HEK293 (cell line): Measurements from ENCODE around the gene IMMP1L.

Experiments
- HOXC10 ChIP-seq: sonication (generic); formaldehyde crosslinking; IDR thresholded peaks from 2 replicates; pipeline ENCODE4 v1.8.1; 2023; ENCODE audit warnings: mild to moderate bottlenecking, missing genetic modification reagents
- KLF8 ChIP-seq: fragments of 450-650 bp; formaldehyde crosslinking; IDR thresholded peaks from 2 replicates; pipeline ENCODE4 v1.5.1; 2016; ENCODE audit warnings: missing biosample characterization, missing genetic modification characterization
- SALL2 ChIP-seq: fragments of 450-650 bp; formaldehyde crosslinking; IDR thresholded peaks from 2 replicates; pipeline ENCODE4 v1.5.0; 2017; ENCODE audit warnings: missing biosample characterization, mild to moderate bottlenecking, missing genetic modification characterization, borderline replicate concordance
- TCF7L2 ChIP-seq: IDR thresholded peaks from 2 replicates; pipeline ENCODE4 v1.6.1; 2011; ENCODE audit warnings: low read depth, mild to moderate bottlenecking, inconsistent platforms, low read length, moderate library complexity, borderline replicate concordance
- ZNF510 ChIP-seq: fragments of 450-650 bp; formaldehyde crosslinking; IDR thresholded peaks from 2 replicates; pipeline ENCODE4 v1.5.1; 2018; ENCODE audit warnings: mild to moderate bottlenecking, missing genetic modification characterization, missing biosample characterization; ENCODE audit not compliant: insufficient replicate concordance
- ZNF660 ChIP-seq: fragments of 450-650 bp; IDR thresholded peaks from 2 replicates; pipeline ENCODE4 v1.5.1; 2018; ENCODE audit warnings: missing biosample characterization, mild to moderate bottlenecking, missing genetic modification characterization
- ZNF830 ChIP-seq: fragments of 450-650 bp; IDR thresholded peaks from 2 replicates; pipeline ENCODE4 v1.5.0; 2018; ENCODE audit warnings: missing biosample characterization, missing genetic modification characterization, low read depth, mild to moderate bottlenecking, moderate library complexity
- TF ChIP-seq, protein P1 (sequence below): fragments of 450-650 bp; formaldehyde crosslinking; IDR thresholded peaks from 2 replicates; pipeline ENCODE4 v1.5.1; 2016; ENCODE audit warnings: missing biosample characterization, missing genetic modification characterization
- TF ChIP-seq, protein P2 (sequence below): fragments of 450-650 bp; formaldehyde crosslinking; IDR thresholded peaks from 2 replicates; pipeline ENCODE4 v1.5.1; 2016; ENCODE audit warnings: missing biosample characterization, missing genetic modification characterization
- TF ChIP-seq, protein P3 (sequence below): fragments of 450-650 bp; formaldehyde crosslinking; IDR thresholded peaks from 2 replicates; pipeline ENCODE4 v1.5.1; 2016; ENCODE audit warnings: missing biosample characterization, missing genetic modification characterization
- TF ChIP-seq, protein P4 (sequence below): fragments of 450-650 bp; IDR thresholded peaks from 2 replicates; pipeline ENCODE4 v1.5.1; 2018; ENCODE audit warnings: missing biosample characterization, missing genetic modification characterization
- TF ChIP-seq, protein P5 (sequence below): fragments of 450-650 bp; formaldehyde crosslinking; IDR thresholded peaks from 2 replicates; pipeline ENCODE4 v1.5.1; 2016; ENCODE audit warnings: missing biosample characterization, missing genetic modification characterization
- TF ChIP-seq, protein P6 (sequence below): fragments of 450-650 bp; formaldehyde crosslinking; IDR thresholded peaks from 2 replicates; pipeline ENCODE4 v1.5.1; 2016; ENCODE audit warnings: missing biosample characterization, missing genetic modification characterization, low read depth
- TF ChIP-seq, protein P7 (sequence below): fragments of 450-650 bp; formaldehyde crosslinking; IDR thresholded peaks from 2 replicates; pipeline ENCODE4 v1.5.1; 2016; ENCODE audit warnings: missing biosample characterization, missing genetic modification characterization

DNA sequence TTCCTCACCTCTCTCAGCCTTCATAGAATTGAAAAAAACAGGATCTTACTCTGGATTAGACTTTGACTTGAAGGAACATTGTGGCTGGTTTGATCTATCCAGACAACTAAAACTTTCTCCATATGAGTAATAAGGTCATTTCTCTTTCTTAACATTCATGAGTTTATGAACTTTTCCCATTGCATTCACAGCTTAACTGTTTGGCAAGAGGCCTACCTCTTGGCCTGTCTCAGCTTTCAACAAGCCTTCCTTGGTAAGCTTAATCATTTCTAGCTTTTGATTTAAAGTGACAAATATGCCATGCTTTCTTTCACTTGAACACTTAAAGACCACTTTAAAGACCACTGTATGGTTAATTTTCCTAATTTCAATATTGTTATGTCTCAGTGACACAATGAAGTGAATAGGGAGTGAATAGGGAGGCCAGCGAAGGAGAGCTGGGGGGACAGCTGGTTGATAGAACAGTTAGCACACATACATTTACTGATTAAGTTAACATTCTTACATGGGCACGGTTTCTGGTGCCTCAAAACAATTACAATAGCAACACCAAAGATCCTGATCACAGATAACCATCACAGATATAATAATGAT lies 17.0 kb downstream of the IMMP1L start:
- TF ChIP-seq, protein P1, sequence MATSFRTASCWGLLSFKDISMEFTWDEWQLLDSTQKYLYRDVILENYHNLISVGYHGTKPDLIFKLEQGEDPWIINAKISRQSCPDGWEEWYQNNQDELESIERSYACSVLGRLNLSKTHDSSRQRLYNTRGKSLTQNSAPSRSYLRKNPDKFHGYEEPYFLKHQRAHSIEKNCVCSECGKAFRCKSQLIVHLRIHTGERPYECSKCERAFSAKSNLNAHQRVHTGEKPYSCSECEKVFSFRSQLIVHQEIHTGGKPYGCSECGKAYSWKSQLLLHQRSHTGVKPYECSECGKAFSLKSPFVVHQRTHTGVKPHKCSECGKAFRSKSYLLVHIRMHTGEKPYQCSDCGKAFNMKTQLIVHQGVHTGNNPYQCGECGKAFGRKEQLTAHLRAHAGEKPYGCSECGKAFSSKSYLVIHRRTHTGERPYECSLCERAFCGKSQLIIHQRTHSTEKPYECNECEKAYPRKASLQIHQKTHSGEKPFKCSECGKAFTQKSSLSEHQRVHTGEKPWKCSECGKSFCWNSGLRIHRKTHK (tag by site-specific recombination), result no peak
- TF ChIP-seq, protein P2, sequence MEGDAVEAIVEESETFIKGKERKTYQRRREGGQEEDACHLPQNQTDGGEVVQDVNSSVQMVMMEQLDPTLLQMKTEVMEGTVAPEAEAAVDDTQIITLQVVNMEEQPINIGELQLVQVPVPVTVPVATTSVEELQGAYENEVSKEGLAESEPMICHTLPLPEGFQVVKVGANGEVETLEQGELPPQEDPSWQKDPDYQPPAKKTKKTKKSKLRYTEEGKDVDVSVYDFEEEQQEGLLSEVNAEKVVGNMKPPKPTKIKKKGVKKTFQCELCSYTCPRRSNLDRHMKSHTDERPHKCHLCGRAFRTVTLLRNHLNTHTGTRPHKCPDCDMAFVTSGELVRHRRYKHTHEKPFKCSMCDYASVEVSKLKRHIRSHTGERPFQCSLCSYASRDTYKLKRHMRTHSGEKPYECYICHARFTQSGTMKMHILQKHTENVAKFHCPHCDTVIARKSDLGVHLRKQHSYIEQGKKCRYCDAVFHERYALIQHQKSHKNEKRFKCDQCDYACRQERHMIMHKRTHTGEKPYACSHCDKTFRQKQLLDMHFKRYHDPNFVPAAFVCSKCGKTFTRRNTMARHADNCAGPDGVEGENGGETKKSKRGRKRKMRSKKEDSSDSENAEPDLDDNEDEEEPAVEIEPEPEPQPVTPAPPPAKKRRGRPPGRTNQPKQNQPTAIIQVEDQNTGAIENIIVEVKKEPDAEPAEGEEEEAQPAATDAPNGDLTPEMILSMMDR (tag by site-specific recombination), result no peak
- TF ChIP-seq, protein P3, sequence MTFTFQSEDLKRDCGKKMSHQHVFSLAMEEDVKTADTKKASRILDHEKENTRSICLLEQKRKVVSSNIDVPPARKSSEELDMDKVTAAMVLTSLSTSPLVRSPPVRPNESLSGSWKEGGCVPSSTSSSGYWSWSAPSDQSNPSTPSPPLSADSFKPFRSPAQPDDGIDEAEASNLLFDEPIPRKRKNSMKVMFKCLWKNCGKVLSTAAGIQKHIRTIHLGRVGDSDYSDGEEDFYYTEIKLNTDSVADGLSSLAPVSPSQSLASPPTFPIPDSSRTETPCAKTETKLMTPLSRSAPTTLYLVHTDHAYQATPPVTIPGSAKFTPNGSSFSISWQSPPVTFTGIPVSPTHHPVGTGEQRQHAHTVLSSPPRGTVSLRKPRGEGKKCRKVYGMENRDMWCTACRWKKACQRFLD, result no peak
- TF ChIP-seq, protein P4, sequence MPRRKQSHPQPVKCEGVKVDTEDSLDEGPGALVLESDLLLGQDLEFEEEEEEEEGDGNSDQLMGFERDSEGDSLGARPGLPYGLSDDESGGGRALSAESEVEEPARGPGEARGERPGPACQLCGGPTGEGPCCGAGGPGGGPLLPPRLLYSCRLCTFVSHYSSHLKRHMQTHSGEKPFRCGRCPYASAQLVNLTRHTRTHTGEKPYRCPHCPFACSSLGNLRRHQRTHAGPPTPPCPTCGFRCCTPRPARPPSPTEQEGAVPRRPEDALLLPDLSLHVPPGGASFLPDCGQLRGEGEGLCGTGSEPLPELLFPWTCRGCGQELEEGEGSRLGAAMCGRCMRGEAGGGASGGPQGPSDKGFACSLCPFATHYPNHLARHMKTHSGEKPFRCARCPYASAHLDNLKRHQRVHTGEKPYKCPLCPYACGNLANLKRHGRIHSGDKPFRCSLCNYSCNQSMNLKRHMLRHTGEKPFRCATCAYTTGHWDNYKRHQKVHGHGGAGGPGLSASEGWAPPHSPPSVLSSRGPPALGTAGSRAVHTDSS (tag by site-specific recombination), result no peak
- TF ChIP-seq, protein P5, sequence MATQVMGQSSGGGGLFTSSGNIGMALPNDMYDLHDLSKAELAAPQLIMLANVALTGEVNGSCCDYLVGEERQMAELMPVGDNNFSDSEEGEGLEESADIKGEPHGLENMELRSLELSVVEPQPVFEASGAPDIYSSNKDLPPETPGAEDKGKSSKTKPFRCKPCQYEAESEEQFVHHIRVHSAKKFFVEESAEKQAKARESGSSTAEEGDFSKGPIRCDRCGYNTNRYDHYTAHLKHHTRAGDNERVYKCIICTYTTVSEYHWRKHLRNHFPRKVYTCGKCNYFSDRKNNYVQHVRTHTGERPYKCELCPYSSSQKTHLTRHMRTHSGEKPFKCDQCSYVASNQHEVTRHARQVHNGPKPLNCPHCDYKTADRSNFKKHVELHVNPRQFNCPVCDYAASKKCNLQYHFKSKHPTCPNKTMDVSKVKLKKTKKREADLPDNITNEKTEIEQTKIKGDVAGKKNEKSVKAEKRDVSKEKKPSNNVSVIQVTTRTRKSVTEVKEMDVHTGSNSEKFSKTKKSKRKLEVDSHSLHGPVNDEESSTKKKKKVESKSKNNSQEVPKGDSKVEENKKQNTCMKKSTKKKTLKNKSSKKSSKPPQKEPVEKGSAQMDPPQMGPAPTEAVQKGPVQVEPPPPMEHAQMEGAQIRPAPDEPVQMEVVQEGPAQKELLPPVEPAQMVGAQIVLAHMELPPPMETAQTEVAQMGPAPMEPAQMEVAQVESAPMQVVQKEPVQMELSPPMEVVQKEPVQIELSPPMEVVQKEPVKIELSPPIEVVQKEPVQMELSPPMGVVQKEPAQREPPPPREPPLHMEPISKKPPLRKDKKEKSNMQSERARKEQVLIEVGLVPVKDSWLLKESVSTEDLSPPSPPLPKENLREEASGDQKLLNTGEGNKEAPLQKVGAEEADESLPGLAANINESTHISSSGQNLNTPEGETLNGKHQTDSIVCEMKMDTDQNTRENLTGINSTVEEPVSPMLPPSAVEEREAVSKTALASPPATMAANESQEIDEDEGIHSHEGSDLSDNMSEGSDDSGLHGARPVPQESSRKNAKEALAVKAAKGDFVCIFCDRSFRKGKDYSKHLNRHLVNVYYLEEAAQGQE, result no peak
- TF ChIP-seq HOXC10, result no peak
- TF ChIP-seq, protein P6, sequence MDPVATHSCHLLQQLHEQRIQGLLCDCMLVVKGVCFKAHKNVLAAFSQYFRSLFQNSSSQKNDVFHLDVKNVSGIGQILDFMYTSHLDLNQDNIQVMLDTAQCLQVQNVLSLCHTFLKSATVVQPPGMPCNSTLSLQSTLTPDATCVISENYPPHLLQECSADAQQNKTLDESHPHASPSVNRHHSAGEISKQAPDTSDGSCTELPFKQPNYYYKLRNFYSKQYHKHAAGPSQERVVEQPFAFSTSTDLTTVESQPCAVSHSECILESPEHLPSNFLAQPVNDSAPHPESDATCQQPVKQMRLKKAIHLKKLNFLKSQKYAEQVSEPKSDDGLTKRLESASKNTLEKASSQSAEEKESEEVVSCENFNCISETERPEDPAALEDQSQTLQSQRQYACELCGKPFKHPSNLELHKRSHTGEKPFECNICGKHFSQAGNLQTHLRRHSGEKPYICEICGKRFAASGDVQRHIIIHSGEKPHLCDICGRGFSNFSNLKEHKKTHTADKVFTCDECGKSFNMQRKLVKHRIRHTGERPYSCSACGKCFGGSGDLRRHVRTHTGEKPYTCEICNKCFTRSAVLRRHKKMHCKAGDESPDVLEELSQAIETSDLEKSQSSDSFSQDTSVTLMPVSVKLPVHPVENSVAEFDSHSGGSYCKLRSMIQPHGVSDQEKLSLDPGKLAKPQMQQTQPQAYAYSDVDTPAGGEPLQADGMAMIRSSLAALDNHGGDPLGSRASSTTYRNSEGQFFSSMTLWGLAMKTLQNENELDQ, result no peak
- TF ChIP-seq, protein P7, sequence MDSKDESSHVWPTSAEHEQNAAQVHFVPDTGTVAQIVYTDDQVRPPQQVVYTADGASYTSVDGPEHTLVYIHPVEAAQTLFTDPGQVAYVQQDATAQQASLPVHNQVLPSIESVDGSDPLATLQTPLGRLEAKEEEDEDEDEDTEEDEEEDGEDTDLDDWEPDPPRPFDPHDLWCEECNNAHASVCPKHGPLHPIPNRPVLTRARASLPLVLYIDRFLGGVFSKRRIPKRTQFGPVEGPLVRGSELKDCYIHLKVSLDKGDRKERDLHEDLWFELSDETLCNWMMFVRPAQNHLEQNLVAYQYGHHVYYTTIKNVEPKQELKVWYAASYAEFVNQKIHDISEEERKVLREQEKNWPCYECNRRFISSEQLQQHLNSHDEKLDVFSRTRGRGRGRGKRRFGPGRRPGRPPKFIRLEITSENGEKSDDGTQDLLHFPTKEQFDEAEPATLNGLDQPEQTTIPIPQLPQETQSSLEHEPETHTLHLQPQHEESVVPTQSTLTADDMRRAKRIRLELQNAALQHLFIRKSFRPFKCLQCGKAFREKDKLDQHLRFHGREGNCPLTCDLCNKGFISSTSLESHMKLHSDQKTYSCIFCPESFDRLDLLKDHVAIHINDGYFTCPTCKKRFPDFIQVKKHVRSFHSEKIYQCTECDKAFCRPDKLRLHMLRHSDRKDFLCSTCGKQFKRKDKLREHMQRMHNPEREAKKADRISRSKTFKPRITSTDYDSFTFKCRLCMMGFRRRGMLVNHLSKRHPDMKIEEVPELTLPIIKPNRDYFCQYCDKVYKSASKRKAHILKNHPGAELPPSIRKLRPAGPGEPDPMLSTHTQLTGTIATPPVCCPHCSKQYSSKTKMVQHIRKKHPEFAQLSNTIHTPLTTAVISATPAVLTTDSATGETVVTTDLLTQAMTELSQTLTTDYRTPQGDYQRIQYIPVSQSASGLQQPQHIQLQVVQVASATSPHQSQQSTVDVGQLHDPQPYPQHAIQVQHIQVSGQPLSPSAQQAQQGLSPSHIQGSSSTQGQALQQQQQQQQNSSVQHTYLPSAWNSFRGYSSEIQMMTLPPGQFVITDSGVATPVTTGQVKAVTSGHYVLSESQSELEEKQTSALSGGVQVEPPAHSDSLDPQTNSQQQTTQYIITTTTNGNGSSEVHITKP (tag by site-specific recombination), result no peak
- no peak for TF ChIP-seq ZNF830 (tag by site-specific recombination)
- TF ChIP-seq TCF7L2, result no peak
- TF ChIP-seq ZNF660, result no peak
- TF ChIP-seq SALL2 (tag by site-specific recombination), result no peak
- TF ChIP-seq ZNF510 (tag by site-specific recombination), result no peak
- TF ChIP-seq KLF8 (tag by site-specific recombination), result no peak
